Measurements from ENCODE around the gene ADGRG7.
"Not testable (repeated sequence)": the region's sequence is repeated elsewhere in the genome, so short reads cannot be mapped to it uniquely, and the experiment has no call there.

ADGRG7 gene

GRCh38 chr3:100581650-100582049 is 27.8 kb upstream of the ADGRG7 start:
- DNase-seq: no peak
- Histone ChIP-seq H3K9me2 (replicated peaks; ENCODE audit: insufficient read depth, low read length) (no peaks in the 10 kb centered on the region), H3K9me3 (replicated peaks; ENCODE audit: insufficient read depth, low read length) (no peaks in the 10 kb centered on the region), H3K36me3 (replicated peaks; ENCODE audit: insufficient read depth, low read length) (no peaks in the 10 kb centered on the region), H3K27ac (ENCODE audit: low read length) (no peak overlapping the region), H3K4me1 (ENCODE audit: low read length) (0 out of 2 replicates have a peak, but pooled peaks cover 6% of the 10 kb centered on the region), H3K79me2 (ENCODE audit: low read length) (no peaks in the 10 kb centered on the region), H3K9ac (ENCODE audit: low read length) (no peak overlapping the region), H4K20me1 (ENCODE audit: insufficient read depth, low read length) (no peaks in the 10 kb centered on the region), H3F3A (ENCODE audit: insufficient read depth, low read length) (no peaks in the 10 kb centered on the region), H2AFZ (ENCODE audit: low read length) (no peak overlapping the region), H3K4me3 (ENCODE audit: low read length) (no peak overlapping the region), H3K4me2 (ENCODE audit: low read depth, low read length) (no peak overlapping the region), H3K27me3 (replicated peaks; ENCODE audit: insufficient read depth, low read length) (no peaks in the 10 kb centered on the region)
- TF ChIP-seq EZH2 (optimal IDR thresholded peaks at IDR 0.05; ENCODE audit: low read depth, low read length): no peak
- no peak for TF ChIP-seq CTCF (IDR thresholded peaks at IDR 0.05; ENCODE audit: low read length)
- TF ChIP-seq EZH2phosphoT487 (IDR thresholded peaks at IDR 0.05; ENCODE audit: low read length): no peak

- not testable (repeated sequence) for H3K36me3 ChIP-seq (replicated peaks; ENCODE audit: insufficient read depth, low read length); H3K4me1 ChIP-seq (ENCODE audit: low read length); H3K9me2 ChIP-seq (replicated peaks; ENCODE audit: insufficient read depth, low read length); H4K20me1 ChIP-seq (ENCODE audit: insufficient read depth, low read length); H3F3A ChIP-seq (ENCODE audit: insufficient read depth, low read length); H3K4me2 ChIP-seq (ENCODE audit: low read depth, low read length); H3K4me3 ChIP-seq (ENCODE audit: low read length); H3K27me3 ChIP-seq (replicated peaks; ENCODE audit: insufficient read depth, low read length); DNase-seq; H2AFZ ChIP-seq (ENCODE audit: low read length); H3K9me3 ChIP-seq (replicated peaks; ENCODE audit: insufficient read depth, low read length); H3K79me2 ChIP-seq (ENCODE audit: low read length); H3K9ac ChIP-seq (ENCODE audit: low read length); H3K27ac ChIP-seq (ENCODE audit: low read length)
Measured at GRCh38 chr3:100582157-100582556, 27.2 kb upstream of the ADGRG7 start.

- Histone ChIP-seq H3K79me2 (ENCODE audit: low read length) (no peaks in the 10 kb centered on the region), H3K27ac (ENCODE audit: low read length) (no peak overlapping the region), H3K4me1 (ENCODE audit: low read length) (no peaks in the 10 kb centered on the region), H3K4me2 (ENCODE audit: low read depth, low read length) (no peak overlapping the region), H4K20me1 (ENCODE audit: insufficient read depth, low read length) (no peaks in the 10 kb centered on the region), H3K9me3 (replicated peaks; ENCODE audit: insufficient read depth, low read length) (no peaks in the 10 kb centered on the region), H2AFZ (ENCODE audit: low read length) (no peak overlapping the region), H3K36me3 (replicated peaks; ENCODE audit: insufficient read depth, low read length) (no peaks in the 10 kb centered on the region), H3F3A (ENCODE audit: insufficient read depth, low read length) (no peaks in the 10 kb centered on the region), H3K9ac (ENCODE audit: low read length) (no peak overlapping the region), H3K4me3 (ENCODE audit: low read length) (no peak overlapping the region), H3K27me3 (replicated peaks; ENCODE audit: insufficient read depth, low read length) (no peaks in the 10 kb centered on the region), H3K9me2 (replicated peaks; ENCODE audit: insufficient read depth, low read length) (no peaks in the 10 kb centered on the region)
- TF ChIP-seq EZH2 (optimal IDR thresholded peaks at IDR 0.05; ENCODE audit: low read depth, low read length) (no peak), EZH2phosphoT487 (IDR thresholded peaks at IDR 0.05; ENCODE audit: low read length) (no peak), CTCF (IDR thresholded peaks at IDR 0.05; ENCODE audit: low read length) (no peak)
- no peak for DNase-seq
Measured at GRCh38 chr3:100584101-100584660, 25.2 kb upstream of the ADGRG7 start.

- Histone ChIP-seq H3K27ac (ENCODE audit: low read length) (no peak overlapping the region), H3K4me1 (ENCODE audit: low read length) (peaks cover 3% of the 10 kb centered on the region; the same call in 1 of the 2 replicates), H3K9me2 (replicated peaks; ENCODE audit: insufficient read depth, low read length) (no peaks in the 10 kb centered on the region), H4K20me1 (ENCODE audit: insufficient read depth, low read length) (no peaks in the 10 kb centered on the region), H3K36me3 (replicated peaks; ENCODE audit: insufficient read depth, low read length) (no peaks in the 10 kb centered on the region), H3K4me2 (ENCODE audit: low read depth, low read length) (no peak overlapping the region), H2AFZ (ENCODE audit: low read length) (no peak overlapping the region), H3K9ac (ENCODE audit: low read length) (no peak overlapping the region), H3F3A (ENCODE audit: insufficient read depth, low read length) (no peaks in the 10 kb centered on the region), H3K9me3 (replicated peaks; ENCODE audit: insufficient read depth, low read length) (no peaks in the 10 kb centered on the region), H3K27me3 (replicated peaks; ENCODE audit: insufficient read depth, low read length) (no peaks in the 10 kb centered on the region), H3K79me2 (ENCODE audit: low read length) (no peaks in the 10 kb centered on the region), H3K4me3 (ENCODE audit: low read length) (no peak overlapping the region)
- DNase-seq: no peak
- no peak for TF ChIP-seq CTCF (IDR thresholded peaks at IDR 0.05; ENCODE audit: low read length)
- no peak for TF ChIP-seq EZH2 (optimal IDR thresholded peaks at IDR 0.05; ENCODE audit: low read depth, low read length)
- no peak for TF ChIP-seq EZH2phosphoT487 (IDR thresholded peaks at IDR 0.05; ENCODE audit: low read length)
Measured at GRCh38 chr3:100586832-100587231, 22.6 kb upstream of the ADGRG7 start.

Measured in MM.1S (cell line).